GM19452 (cell line): ENCODE measurements around the gene HSF2BP.
"Not testable (repeated sequence)": the region's sequence is repeated elsewhere in the genome, so short reads cannot be mapped to it uniquely, and the experiment has no call there.

Experiments
- ATAC-seq: cut with Tn5 transposase; IDR thresholded peaks from one replicate; pipeline ENCODE4 v1.9.1; 2021; ENCODE audit not compliant: unreplicated experiment

The HSF2BP gene

DNA sequence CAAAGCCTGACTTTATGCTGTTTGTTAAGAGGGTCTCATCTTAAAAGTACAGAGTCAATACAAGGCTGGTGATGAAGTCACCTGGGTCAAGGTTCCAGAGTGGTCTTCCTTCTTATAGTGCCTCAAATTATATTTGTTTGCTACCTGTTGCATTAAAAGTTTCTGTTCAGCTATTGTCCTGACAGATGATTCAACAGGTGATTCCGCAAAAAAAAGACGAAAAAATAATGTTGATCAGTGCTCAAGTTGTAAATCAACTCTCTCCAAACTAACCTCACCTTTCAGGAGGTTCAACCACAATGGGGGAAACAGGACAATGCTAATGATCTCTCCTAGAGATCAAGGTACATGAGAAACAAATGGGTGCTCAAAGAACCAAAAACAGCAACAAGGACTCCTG lies 35.7 kb downstream of the HSF2BP start:
- ATAC-seq: no peak

DNA sequence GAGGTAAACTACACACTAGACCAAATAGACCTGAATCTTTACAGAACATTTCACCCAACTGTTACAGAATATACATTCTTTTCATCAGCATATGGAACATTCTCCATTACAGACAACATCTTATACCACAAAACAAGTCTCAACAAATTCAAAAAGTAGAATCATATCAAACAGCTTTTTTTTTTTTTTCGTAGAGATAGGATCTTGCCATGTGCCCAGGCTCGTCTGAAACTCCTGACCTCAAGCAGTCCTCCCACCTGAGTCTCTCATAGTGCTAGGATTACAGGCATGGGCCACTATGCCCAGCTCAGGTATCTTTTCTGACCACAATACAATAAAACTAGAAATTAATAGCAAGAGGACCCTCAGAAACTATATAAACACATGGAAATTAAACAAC lies 36.5 kb downstream of the HSF2BP start:
- ATAC-seq: no peak

DNA sequence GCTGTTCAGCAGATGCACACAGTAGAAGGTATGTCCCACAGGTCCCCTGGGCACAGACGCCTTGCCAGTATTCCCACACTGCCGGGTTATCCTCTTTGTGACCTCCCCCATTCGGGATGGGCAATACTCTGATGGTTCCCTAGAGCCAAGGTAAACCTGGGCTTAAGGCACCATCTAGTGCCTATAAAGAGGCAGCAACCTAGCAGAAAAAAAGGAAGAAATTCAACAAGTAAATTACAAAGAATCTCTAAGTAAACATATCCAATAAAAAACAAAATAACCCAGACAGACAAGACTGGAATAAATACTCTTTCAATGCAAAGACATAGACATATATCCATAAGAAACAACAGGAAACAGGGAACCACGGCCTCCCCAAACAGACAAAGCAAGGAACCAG lies 39.4 kb downstream of the HSF2BP start:
- no peak for ATAC-seq

DNA sequence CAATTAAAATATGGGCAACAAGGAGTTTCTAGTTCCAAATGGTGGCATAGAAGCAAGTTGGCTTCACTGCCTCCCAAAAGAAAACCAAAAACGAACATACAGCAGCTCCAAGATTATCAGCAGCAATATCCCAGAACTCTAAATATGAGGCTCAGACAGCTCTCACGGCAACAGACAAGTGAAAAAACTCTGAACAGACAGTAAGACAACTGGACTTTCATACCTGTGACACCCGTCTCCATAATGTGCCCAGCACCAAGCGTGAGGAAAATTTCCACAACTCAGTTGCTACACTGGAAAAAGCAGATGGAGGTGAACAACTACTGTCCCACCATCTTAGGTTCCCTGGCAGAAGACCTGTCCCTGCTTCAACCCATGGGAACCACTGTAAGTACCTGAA lies 39.9 kb downstream of the HSF2BP start:
- ATAC-seq: no peak

DNA sequence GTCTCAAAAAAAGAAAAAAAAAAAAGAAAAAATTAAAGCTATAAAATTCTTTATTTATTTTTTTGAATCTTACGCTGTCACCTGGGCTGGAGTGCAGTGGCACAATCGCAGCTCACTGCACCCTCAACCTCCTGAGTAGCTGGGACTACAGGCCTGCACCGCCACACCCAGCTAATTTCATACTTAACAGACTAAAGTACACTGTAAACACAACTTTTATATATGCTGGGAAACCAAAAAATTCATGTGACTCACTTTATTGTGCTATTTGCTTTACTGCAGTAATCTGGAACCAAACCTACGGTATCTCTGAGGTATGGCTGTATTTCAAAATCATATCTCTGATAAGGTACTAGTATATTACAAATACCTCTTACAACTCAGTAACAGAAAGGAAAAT lies 40.3 kb downstream of the HSF2BP start:
- ATAC-seq: no peak

DNA sequence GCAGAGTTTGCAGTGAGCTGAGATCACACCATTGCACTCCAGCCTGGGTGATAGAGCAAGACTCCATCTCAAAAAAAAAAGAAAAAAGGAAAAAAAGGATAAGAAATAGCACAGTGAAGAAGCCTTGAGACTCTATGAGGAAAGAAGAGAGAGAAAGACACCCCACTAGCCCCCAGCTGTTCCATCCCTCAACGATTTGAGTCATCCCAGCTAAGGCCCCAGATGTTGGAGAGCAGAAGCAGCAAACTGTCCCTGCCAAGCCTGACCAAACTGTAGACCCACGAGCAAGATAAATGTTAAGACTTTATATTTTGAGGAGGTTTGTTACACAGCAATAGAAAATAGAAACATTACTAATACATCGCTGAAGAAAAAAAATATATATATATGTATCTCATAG lies 42.4 kb downstream of the HSF2BP start:
- ATAC-seq: not testable (repeated sequence)

DNA sequence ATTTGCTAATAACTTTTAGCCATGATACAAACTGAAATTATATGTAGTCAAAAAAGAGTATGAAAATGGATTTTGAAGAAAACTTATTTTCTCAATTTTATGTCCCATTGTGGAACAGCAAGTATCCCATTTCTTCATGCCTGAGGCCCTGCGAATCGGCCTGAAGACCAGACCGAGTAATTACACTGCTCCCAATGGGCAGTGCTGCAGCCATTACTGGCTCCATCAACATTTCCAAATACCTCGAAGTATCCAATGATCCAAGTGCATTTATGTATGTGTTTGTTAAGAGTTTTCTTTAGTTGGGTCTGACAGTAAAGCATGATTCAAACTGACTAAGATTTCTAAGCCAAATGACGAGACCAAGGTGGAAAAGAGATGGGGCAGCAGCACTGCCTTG lies 44.4 kb downstream of the HSF2BP start:
- ATAC-seq: no peak

DNA sequence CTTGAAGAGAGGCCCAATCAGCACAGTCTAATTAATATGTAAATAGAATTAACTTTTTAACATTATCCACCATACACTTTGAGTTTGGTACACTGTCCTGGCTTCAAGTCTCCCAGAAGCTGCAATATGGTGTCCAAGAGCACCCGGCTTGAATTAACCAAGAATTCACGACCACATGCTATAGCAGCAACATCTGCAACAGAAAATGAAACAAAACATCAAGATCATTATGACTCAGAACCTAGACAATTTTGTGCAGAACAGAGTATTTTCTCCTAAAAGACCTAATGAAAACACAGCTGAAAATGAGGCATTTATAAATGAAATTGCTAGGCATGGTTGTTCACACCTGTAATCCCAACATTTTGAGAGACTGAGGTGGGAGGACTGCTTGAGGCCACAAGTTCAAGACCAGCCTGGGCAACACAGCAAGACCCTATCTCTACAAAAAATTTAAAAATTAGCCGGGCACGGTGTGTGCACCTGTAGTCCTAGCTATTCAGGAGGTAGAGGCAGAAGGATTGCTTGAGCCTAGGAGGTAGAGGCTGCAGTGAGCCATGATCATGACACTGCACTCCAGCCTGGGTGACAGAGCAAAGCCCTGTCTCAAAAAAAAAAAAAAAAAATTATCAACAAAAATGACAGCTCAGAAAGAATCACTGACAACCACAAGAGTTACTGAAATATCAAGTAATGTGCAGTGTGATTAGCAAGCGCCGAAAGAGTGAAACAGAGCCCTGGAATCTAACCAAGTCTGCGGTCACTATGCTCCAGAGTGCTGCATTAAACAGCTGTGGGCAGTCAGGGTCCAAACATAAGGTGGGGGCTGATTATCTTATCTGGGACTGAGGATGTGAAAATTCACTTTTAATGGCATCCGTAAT lies 45.3 kb downstream of the HSF2BP start:
- ATAC-seq: no peak

DNA sequence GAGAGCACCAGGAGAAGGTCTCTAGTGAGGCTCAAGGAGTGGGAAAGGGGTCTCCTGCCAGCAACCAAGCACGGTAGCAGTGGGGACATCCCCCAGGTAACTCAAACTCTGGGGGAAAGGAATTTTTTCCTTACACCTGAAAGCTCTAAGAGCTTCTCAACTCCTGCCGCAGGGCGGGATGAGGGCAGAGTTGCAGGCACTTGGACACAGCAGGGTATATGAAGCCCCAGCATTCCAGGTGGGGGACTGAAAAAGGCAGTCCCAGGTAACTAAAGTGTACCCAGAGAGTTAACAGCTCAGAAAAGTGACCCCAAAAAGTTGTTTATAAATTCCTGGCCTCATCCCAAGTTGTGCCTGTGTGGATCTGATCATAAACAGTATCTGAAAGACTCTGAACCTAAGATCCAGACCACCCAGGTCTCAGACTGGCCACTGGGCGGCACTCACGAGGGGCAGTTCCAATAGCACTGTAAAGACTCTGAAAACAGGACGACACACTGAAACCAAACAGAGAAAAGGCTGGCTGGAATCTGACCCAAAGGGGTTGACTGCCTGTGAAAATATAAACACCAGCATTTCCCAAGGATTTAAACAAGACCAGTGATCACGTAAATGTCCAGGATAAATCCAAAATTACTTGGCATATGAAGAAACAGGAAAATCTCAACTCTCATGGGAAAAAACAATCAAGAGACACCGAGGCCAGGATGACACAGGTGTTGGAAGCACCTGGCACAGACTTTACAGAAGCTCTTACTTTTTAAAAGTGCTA lies 47.5 kb downstream of the HSF2BP start:
- ATAC-seq: no peak

DNA sequence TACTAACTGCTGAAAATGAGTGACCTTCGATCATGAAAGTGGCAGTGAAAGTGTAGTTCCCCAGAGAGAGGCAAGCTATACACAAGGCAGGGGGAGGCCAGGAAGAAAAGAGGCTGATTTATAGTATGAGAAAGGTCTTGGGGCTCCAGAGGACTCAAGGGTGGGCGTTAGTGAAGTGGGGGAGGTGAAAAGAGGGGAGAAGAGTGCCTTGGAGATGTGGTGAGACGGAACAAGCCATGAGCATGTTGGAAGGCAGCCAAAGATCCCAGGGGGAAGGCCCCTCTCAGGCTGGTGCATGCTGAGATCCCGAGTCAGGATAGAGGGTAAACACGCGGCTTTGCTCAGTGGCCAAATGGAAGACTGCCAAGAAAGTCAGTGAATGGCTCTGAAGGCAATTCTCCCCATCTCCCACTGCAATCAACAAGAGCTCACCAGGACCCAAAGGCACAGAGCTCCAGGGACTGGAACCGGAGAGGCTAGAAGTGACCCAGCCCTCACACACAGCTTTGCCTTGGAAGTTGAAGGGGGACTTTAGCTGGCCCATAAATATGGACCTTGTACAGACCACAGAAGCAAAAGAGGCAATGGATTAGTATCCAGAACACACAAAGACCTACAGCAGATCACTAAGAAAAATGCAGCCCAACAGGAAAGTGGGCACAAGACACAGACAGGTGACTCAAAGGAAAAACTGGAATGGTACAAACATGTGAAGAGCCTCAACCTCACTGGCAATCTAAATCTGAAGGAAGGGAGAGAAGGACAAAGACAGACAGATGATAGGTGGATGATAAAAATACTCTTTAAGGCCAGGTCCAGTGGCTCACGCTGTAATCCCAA lies 49.6 kb downstream of the HSF2BP start:
- no peak for ATAC-seq

DNA sequence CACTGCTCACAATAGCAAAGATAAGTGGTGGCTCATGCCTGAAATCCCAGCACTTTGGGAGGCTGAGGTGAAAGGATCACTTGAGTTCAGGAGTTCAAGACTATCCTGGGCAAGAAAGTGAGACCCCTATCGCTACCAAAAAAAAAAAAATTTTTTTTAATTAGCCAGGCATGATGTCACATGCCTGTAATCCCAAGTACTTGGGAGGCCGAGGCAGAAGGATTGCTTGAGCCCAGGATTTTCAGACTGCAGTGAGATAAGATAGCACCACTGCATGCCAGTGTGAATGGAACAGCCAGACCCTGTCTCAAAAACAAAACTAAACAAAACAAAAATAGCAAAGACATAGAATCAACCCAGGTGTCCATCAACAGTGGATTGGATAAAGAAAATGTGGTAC lies 50.6 kb downstream of the HSF2BP start:
- no peak for ATAC-seq

DNA sequence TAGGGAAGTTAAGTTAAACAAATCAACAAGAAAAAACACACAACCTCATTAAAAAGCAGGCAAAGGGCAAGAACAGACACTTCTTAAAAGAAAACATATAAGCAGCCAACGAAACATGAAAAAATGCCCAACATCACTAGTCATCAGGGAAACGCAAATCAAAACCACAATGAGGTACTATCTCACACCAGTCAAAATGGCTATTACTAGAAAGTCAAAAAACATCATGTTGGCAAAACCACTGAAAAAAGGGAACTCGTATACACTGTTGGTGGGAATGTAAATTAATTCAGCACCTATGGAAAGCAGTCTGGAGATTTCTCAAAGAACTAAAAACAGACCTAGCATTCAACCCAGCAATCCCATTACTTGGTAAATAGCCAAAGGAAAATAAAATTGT lies 51.1 kb downstream of the HSF2BP start:
- no peak for ATAC-seq

DNA sequence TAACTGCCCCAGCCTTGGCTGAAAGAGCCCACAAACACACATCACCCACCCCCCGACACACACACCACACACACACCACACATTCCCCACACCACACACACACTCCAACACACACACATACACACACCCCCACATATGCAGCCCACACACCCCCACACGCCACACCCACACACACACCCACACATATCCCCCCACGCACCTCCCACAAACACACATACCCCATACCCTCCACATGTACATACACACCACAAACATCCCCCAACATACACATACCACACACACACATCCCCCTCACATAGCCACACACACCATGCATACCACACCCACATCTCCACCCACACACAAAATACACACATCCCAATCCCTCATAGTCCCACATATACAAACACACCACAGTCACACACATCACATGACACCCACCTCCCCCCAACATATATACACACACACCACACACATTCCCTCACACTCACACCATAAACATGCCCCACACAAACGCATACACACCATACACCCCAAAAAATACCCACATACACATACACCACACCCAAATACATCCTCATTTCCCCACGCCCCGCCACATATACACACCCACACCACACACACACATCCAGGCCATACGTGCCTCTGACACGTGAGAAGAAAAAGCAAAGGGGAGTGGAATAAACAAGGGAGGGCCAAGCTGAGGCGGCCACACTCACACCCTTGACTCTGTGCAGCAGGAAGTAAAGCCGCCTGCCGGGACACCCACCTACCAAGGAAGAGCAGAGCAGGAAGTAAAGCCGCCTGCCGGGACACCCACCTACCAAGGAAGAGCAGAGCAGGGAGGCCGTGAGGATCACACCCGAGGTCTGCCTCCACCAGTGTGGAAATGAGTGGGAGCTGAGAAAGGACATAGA lies 53.7 kb downstream of the HSF2BP start:
- no peak for ATAC-seq

DNA sequence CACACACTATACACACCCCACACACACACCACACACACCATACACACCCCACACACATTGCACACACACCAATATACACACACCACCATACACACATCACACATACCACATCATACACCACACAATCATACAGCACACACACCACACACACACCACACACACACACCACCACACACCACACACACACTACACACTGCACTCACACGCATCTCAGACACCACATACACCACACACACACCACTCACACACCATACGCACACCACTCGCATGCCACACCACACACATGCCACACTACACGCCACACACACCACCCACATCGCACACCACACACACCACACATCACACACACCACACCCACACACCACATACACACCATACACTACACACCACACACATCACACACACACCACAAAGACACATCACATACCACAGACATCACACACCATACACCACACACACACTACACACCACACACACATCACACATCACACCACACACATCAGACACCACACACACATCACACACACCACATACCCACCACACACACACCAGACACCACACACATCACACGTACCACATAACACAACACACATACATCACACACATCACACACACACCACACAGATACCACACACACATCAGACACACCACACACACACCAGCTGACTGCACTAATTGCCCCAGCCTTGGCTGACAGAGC lies 54.6 kb downstream of the HSF2BP start:
- no peak for ATAC-seq

DNA sequence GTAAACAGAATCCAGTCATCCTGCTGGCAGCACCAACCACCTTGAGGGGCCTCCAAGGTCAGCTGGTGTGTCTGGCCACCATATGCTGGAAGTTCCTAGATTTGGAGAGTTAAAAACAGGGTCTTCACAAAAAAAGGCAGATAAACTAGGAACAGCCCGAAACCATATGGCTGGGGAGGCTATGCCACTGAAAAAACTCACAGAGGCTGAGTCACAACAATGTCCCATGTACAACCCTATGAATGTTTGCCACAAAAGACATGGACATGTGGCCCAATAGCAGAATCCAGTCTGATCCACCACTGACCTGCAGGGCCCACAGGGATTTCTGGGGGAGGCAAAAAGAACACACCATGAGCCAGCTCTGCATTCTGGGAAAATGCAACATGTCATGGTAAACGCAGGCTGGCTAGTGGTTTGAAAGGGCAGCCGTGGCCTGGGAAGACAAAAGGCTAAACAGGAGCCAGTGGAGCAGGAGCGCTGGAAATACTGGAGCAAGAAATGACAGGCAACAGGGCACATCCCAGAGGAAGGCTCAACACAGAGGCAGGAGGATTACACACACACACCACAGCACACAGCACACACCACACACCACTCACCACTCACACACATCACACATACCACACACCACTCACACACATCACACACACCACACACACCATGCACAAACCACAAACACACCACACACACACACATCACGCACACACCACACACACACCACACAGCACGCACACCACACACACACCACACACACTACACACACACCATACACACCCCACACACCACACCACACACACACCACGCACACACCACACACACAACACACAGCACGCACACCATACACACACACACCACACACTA lies 55.4 kb downstream of the HSF2BP start:
- ATAC-seq: no peak

DNA sequence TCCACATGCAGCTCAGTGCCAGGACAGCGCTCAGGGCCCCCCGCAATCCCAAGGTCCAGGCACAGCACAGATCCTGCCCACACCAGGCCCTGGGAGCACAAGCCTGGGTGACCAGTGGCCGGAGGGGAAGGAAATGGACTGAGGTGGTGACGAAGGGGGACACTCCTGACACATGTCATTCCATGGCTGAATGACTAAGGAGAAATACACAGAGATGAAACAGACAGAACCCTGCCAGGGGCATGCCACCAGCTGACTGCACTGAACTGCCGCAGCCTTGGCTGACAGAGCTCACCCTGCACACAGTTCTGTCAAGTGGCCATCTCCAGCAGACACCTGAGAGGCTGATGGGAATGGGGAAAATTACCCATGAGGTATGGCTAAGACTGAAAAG lies 56.1 kb downstream of the HSF2BP start:
- no peak for ATAC-seq

DNA sequence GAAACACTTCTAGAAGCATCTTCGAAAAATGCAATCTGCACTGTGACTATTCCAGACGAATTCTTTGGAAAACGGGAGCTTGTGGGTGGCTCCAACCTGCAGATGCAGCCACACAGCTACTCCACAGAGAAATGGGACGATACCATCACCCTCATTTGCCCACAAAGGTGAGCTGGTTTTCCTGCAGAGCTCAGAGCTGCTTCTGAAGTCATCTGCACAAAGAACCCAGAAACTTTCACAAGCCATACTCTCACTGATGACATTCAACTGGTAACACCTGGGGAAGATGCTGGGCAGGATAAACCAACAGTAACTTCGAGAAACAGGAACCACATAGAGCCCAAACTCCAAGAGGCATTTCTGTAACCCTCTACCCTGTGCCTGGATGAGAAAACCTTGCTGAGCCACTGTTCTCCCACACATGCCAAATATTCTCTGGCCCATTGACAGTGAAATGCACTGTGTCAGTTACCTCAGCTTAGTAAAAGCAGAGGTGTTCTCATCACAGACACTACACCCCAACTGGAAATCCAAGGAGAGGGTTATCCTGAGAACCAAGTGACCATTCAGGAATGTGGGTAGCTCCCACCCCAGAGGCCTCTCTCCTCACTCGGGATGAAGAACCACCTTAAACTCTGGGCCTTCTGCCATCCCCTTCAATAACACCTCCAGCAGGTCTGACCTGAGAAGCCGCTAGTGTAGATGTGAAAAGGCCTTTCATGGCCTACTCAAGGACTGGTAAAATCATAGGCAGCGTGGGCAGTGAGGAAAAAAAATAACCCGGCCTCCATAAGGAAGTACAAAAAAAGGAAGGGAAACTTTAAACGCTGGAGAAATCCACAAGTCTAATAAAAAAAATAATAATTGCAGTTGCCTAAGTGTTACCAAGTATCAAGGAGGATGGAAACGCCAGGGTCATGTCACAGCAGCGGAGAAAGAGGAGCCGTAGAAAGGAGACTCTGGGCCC lies 56.7 kb downstream of the HSF2BP start:
- no peak for ATAC-seq
